ENCODE results near the gene BCL3. TPM values are rescaled to one million over a fixed set of nuclear protein-coding genes. Genes with fewer than 3 reads are reported as not detected.

Gene BCL3
- total and polyA plus RNA-seq, 2 of the 13 experiments (the other 11 are each of a cell fraction or from before 2014, with no cell fraction given): 2.3 to 4.0 TPM

- no peak for TF ChIP-seq KLF6 (CRISPR knock-in tag; IDR thresholded peaks at IDR 0.05)
- peak; percentile 83; the same call in 1 of the 2 replicates for TF ChIP-seq RXRB (CRISPR knock-in tag; IDR thresholded peaks at IDR 0.05; ENCODE audit: borderline replicate concordance)
- peak; percentile 66 for TF ChIP-seq JUN (CRISPR knock-in tag; IDR thresholded peaks at IDR 0.05)
- TF ChIP-seq FOXP1 (IDR thresholded peaks at IDR 0.05): no peak
- peak; percentile 85 for TF ChIP-seq FOXP1 (CRISPR knock-in tag; IDR thresholded peaks at IDR 0.05)
- TF ChIP-seq REXO4 (CRISPR knock-in tag; IDR thresholded peaks at IDR 0.05; ENCODE audit: borderline replicate concordance): no peak
- no peak for TF ChIP-seq MATR3 (CRISPR knock-in tag; IDR thresholded peaks at IDR 0.05)
- TF ChIP-seq FOXA3 (CRISPR knock-in tag; IDR thresholded peaks at IDR 0.05): peak; percentile 88
- TF ChIP-seq CAMTA2 (CRISPR knock-in tag; IDR thresholded peaks at IDR 0.05; ENCODE audit: borderline replicate concordance): no peak
- no peak for TF ChIP-seq CC2D1A (CRISPR knock-in tag; IDR thresholded peaks at IDR 0.05)
- TF ChIP-seq ZBTB49 (CRISPR knock-in tag; IDR thresholded peaks at IDR 0.05; ENCODE audit: borderline replicate concordance): no peak
- no peak for TF ChIP-seq NAIF1 (CRISPR knock-in tag; IDR thresholded peaks at IDR 0.05; ENCODE audit: borderline replicate concordance)
- peak; percentile 45; the same call in 1 of the 2 replicates for TF ChIP-seq NCOR1 (IDR thresholded peaks at IDR 0.05; ENCODE audit: borderline replicate concordance, low read length)
- no peak for TF ChIP-seq NFATC3 (CRISPR knock-in tag; IDR thresholded peaks at IDR 0.05)
- no peak for TF ChIP-seq CCAR2 (optimal IDR thresholded peaks at IDR 0.05; ENCODE audit: low read depth, low read length)
- TF ChIP-seq MTA3 (CRISPR knock-in tag; IDR thresholded peaks at IDR 0.05): no peak
- TF ChIP-seq ISL2 (CRISPR knock-in tag; IDR thresholded peaks at IDR 0.05): peak; percentile 90
- no peak for TF ChIP-seq RFX1 (IDR thresholded peaks at IDR 0.05)
- peak; percentile 98 for TF ChIP-seq ETV5 (CRISPR knock-in tag; IDR thresholded peaks at IDR 0.05; ENCODE audit: borderline replicate concordance)
- no peak for TF ChIP-seq TBP (CRISPR knock-in tag; IDR thresholded peaks at IDR 0.05)
- no peak for TF ChIP-seq KLF9 (CRISPR knock-in tag; IDR thresholded peaks at IDR 0.05; ENCODE audit: low read depth)
- TF ChIP-seq ZMAT3 (CRISPR knock-in tag; conservative IDR thresholded peaks at IDR 0.05): no peak
- no peak for TF ChIP-seq ZNF570 (CRISPR knock-in tag; IDR thresholded peaks at IDR 0.05; ENCODE audit: borderline replicate concordance)
- no peak for TF ChIP-seq RFX5 (IDR thresholded peaks at IDR 0.05; ENCODE audit: low read depth, low read length)
- TF ChIP-seq FOXP4 (CRISPR knock-in tag; IDR thresholded peaks at IDR 0.05): peak; percentile 92
- TF ChIP-seq RBFOX2 (IDR thresholded peaks at IDR 0.05; ENCODE audit: low read depth, low read length): no peak
- TF ChIP-seq ZNF709 (CRISPR knock-in tag; IDR thresholded peaks at IDR 0.05): no peak
- TF ChIP-seq TRIM24 (CRISPR knock-in tag; IDR thresholded peaks at IDR 0.05): no peak
- no peak for TF ChIP-seq ZNF607 (CRISPR knock-in tag; IDR thresholded peaks at IDR 0.05; ENCODE audit: borderline replicate concordance)
- no peak for TF ChIP-seq POLR2AphosphoS2 (IDR thresholded peaks at IDR 0.05; ENCODE audit: low read depth, low read length)
- TF ChIP-seq IRF2 (CRISPR knock-in tag; IDR thresholded peaks at IDR 0.05): peak; percentile 40; the same call in 1 of the 2 replicates
- no peak for TF ChIP-seq MBD4 (IDR thresholded peaks at IDR 0.05; ENCODE audit: borderline replicate concordance, low read length)
- TF ChIP-seq RARG (CRISPR knock-in tag; IDR thresholded peaks at IDR 0.05; ENCODE audit: low read depth): no peak
These were observed 48.2 kb downstream of the BCL3 start (continued) for GRCh38 chr19:44796701-44797115.
